K562 (cell line): ENCODE data around the gene HPCAL1.

ENCODE experiments used
- CTCF ChIP-seq, 3 experiments: IDR thresholded peaks in 2 of 3; conservative IDR thresholded peaks in 1 of 3; 2 replicates each; pipeline ENCODE4 v1.5.1; 2011 to 2012; ENCODE audit warnings: low read length in 3 of 3, mild to moderate bottlenecking in 3 of 3, control low read depth in 2 of 3, improper control_type of control experiment in 1 of 3, inconsistent platforms in 1 of 3, low read depth in 1 of 3, mixed read lengths in 1 of 3, moderate library complexity in 1 of 3; ENCODE audit not compliant: insufficient read depth in 2 of 3
- JUN ChIP-seq, 2 experiments: sonication (generic) in 1 of 2; formaldehyde crosslinking in 1 of 2; IDR thresholded peaks; 2 replicates each; pipeline versions ENCODE4 v1.6.1 to v1.8.0; 2012 to 2022; ENCODE audit warnings: borderline replicate concordance in 2 of 2, mild to moderate bottlenecking in 2 of 2, improper control_type of control experiment in 1 of 2, low read depth in 1 of 2, low read length in 1 of 2, missing genetic modification reagents in 1 of 2
- NR2C2 ChIP-seq, 2 experiments: fragments of 200-800 bp in 1 of 2; sonication (Bioruptor generic) in 1 of 2; sonication (generic) in 1 of 2; formaldehyde crosslinking in 1 of 2; IDR thresholded peaks; 2 replicates each; pipeline versions ENCODE4 v1.6.1 to v1.8.0; 2016 to 2022; ENCODE audit warnings: mild to moderate bottlenecking in 1 of 2, missing compliant biosample characterization in 1 of 2, missing genetic modification characterization in 1 of 2, missing genetic modification reagents in 1 of 2
- SP1 ChIP-seq: sonication (generic); formaldehyde crosslinking; IDR thresholded peaks from 2 replicates; pipeline ENCODE4 v1.8.1; 2022; ENCODE audit warnings: mild to moderate bottlenecking, missing genetic modification reagents
- TCFL5 ChIP-seq: fragments of 250-450 bp; sonication (Bioruptor Pico); conservative IDR thresholded peaks from 2 replicates; pipeline ENCODE4 v1.6.1; 2021; ENCODE audit warnings: mild to moderate bottlenecking, moderate library complexity, matching md5 sums
- USF1 ChIP-seq: sonication (generic); formaldehyde crosslinking; IDR thresholded peaks from 2 replicates; pipeline ENCODE4 v1.9.0; 2022; ENCODE audit warnings: mild to moderate bottlenecking, missing genetic modification reagents
- ZNF23 ChIP-seq: fragments of 250-450 bp; sonication (Bioruptor Pico); IDR thresholded peaks from 2 replicates; pipeline ENCODE4 v1.4.0; 2020; ENCODE audit warnings: mild to moderate bottlenecking
- ZNF274 ChIP-seq: IDR thresholded peaks from 2 replicates; pipeline ENCODE4 v1.6.1; 2011; ENCODE audit warnings: low read depth, mild to moderate bottlenecking, low read length, moderate library complexity, borderline replicate concordance

- no peak for TF ChIP-seq USF1 (CRISPR knock-in tag)
- no peak for TF ChIP-seq TCFL5 (CRISPR knock-in tag)
- TF ChIP-seq ZNF23 (CRISPR knock-in tag) = no peak
- no peak for TF ChIP-seq JUN (IDR thresholded peaks at IDR 0.05; ENCODE audit: borderline replicate concordance, low read depth, low read length)
- TF ChIP-seq JUN (CRISPR knock-in tag; IDR thresholded peaks at IDR 0.05; ENCODE audit: borderline replicate concordance) = no peak
- no peak for TF ChIP-seq CTCF (IDR thresholded peaks at IDR 0.05 in 2 of 3, conservative IDR thresholded peaks at IDR 0.05 in 1 of 3; ENCODE audit: insufficient read depth in 2 of 3, low read depth in 1 of 3, low read length in 3 of 3)
- TF ChIP-seq ZNF274 = no peak
- no peak for TF ChIP-seq SP1 (CRISPR knock-in tag)
- no peak for TF ChIP-seq NR2C2 (CRISPR knock-in tag; IDR thresholded peaks at IDR 0.05)
- TF ChIP-seq NR2C2 (tag; IDR thresholded peaks at IDR 0.05) = no peak
These were observed 138.0 kb downstream of the HPCAL1 start for GRCh38 chr2:10440736-10441135.
